ENCODE data around the gene TBC1D22A.
"Not testable (repeated sequence)": the region's sequence is repeated elsewhere in the genome, so short reads cannot be mapped to it uniquely, and the experiment has no call there.

The TBC1D22A gene

DNA sequence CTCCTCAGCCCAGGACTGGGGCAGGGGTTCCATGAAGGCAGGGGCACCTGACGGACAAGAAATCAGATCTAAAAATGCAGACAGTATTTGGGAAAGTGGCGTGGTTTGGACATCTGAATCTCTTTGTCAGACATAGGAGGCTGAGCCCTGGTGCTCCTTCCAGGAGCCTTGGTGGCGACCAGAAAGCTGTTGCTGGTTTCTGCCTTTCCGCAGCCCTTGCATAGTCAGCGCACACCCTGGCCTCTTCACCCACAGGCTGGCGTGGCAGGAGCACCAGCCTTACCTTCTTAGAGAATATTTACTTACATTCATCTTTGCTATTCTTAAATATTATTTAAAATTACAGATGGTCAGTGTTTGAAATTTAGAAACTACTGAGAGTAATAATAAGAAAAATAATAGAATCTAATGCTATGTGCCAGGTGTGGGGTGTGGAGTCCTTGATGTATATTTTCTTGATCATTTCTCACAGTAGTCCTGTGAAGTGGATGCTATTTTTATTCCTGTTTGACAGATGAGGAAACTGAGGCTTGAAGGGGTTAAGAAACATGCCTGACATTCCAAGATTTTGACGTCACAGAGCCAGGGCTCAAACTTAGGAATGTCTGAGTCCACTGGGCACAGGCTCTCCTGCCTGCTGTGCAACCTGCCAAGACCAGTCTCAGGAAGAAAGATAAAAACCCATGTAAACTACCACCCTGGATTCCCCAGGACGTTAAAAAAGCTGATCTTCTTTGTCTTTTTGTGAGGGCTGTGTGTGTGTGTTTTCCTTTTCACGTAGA, 51.6 kb downstream of the TBC1D22A start:
- no peak for DNase-seq

DNA sequence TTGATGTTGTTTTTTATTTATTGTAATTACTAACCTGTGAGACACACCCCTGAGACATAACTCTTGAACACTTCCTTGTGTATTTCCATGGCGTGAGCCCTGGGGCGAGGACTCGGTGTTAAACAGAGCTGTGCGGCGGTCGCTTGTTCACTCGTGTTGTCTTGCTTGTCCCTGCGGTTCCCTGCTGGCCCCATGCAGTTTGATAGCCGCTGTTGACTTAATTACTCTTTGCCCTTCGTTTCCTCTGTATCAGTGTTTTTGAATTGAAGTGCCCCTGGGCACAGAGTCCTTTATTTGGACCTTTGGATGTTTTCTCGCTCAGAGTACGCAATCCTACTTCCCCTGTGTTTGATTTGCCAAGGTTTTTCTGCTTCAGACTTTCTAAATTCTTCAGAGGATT, 52.7 kb downstream of the TBC1D22A start:
- DNase-seq, result no peak

DNA sequence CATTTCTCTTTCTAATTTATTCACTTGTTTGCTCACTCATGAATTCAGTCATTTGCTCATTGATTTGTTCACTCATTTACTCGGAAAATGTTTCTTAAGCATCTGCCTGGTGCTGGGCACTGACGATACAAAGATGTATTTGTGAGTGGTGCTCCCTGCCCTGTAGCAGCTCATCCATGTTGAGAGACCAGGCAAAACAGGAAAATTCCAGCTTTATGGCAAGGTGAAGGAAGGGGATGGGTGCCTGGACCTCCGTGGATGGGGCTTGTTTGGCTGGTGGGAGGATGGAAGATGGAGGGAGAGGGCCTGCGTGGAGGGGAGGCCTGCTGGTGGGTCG, 53.1 kb downstream of the TBC1D22A start:
- DNase-seq, result no peak

DNA sequence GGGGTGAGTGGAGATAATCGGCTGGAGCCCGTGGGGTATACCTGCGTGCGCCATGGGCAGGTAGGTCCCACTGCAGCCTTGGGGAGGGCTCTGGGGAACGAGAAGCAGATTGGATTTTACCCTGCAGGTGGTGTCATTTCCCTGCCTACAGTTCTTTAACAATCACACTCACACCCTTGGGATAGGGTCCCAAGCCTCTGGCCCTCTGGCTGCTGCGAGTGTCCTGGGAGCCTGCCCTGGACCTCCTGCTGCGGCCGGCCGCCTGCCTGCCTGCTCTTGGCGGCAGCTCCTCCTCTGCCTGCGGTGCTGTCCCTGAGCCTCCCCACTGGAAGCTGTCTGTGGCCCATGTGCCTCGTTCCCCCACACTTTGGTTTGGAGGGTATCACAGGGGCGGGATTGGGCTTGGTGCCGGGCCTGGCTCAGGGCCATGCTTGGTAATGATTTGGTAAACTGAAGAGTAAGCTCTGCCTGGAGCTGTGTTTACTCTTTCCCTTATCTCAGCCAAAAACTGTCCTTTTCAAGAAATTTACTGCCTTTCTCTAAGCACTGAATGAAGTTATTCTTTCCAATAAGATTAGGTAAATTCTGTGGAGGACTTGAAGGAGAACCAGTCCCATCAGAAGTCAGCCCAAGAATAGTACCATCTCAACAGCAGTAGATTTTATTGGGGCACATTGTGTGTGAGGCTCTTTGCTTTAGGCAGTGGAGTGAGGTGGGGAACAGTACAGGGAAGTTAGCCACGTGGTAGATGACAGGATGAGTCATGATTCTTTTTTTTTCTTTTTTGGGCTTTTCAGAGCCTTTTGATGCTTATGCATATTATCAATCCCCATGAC, 53.7 kb downstream of the TBC1D22A start:
- no peak for DNase-seq

DNA sequence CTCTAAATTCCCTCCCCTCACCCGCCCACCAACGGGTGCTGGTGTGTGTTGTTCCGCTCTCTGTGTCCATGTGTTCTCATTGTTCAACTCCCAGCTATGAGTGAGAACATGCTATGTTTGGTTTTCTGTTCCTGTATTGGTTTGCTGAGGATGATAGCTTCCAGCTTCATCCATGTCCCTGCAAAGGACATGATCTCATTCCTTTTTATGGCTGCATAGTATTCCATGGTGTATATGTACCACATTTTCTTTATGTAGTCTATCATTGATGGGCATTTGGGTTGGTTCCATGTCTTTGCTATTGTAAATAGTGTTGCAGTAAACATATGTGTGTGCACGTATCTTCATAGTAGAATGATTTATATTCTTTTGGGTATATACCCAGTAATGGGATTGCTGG, 54.9 kb downstream of the TBC1D22A start:
- DNase-seq, result not testable (repeated sequence)

DNA sequence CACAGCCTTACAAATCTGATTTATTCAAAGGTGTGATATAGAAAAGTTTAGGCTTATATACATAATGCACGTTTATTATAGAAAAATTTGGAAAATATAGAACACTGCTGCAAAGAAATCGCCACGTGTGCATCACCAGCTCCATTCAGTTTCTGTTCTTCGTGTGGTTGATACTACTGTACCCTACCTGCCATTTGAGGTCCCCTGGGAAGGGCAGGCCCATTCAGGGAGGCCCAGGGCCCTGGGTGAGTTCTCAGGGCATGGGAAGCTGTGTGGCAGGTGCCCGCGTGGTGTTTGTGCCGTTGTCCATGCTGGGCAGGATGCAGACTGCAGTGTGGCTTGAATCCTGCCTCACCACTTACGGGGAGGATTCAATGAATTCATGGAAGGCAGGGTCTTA, 60.8 kb downstream of the TBC1D22A start:
- no peak for DNase-seq

DNA sequence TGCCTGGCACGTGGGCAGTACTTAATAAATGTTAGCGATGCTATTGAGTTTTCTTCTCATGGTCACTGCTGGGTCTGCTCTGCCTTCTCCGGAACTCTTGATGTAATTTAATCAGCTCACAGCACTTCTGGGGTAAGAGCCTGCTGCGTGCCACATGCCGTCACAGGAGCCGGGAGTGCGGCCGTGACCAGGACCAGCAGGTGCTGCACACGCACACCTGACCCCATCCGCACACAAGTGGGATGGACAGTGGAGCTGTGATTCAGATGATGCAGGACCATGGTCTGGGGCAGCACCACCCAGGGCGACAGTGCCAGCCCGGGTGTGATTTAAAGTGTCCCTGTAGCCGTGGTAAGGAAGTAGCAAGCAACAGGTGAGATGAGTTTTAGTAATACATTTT, 61.2 kb downstream of the TBC1D22A start:
- DNase-seq, result no peak

DNA sequence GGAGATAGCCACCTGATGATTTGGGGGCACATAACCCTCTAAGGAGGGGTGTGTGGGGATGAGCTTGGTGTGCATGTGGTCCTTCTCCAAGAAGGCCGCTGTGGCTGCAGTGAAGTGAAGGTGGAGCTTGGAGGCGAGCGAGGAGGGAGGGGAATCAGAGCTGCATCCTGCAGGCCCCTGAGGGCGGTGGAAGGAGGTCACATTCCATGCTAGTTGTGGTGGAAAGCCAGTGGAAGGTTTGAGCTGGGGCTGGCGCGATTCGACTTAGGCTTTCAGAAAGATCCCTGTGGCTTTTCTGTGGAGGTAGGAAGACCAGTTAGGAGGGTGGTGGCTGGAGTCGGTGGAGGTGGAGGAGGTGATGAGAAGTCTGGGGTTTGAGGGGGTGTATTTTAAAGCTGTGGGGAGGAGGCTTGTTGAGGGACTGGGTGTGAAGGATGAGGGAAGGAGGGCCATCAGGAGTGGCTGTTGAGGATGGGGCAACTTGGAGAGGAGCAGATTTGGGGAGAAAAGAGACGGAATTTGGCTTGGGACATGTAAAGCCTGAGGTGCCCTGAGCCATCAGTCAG, 62.0 kb downstream of the TBC1D22A start:
- DNase-seq, result no peak

DNA sequence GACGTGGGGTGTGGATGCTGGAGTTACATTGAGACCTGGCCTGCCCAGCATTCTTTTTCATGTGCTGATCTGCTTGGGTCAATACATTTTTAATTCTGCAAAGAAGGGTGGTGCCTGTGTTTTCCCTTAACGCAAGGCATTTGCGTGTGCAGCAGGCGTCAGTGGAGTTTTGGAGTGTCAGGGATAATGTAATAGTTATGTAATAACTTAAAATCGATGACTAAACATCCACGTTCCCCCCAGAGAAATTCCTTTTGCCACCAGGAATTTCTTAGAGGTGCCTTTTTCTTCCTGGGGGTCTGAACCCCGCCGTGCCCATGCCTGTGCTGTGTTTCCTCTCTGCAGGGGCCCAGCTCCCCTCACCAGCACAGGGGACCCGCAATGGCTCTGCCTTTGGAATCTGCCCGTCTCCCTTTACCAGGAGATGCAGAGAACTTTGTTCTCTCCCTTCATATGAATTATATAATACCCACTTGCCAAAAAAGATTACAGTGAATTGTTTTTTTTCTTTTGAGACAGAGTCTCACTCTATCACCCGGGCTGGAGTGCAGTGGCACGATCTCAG, 62.6 kb downstream of the TBC1D22A start:
- no peak for DNase-seq

DNA sequence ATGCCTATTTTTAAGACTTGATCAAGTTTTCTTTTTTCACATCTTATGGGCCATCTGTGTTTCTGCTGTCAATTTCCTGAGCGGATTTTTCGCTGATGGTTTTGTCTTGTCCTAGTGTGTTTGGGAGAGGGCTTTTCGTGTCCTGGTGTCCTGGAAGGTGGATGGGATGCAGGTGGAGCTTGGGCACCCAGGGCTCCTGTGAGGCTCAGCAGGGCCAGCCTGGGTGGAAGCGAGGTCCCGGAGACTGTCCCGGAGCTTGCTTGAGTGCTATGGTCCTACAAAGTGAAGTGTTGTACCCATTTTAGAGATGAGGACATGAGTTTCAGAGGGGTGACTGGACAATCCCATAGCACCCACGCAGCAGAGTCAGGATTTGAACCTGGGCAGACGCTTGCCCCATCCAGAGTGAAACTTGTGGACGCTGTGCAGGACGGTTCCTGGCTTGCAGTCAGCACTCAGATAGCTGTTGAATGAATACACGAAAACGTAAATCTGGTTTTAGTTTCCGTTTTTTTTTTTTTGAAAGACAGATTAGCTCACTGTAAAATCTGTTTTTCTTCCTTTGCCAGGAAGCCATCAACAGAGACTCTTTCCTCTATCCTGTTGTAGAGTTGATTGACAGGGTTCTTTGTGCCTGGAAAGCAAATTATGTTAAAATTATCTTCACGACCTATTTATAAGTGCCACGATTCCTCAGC, 64.1 kb downstream of the TBC1D22A start:
- DNase-seq, result no peak

DNA sequence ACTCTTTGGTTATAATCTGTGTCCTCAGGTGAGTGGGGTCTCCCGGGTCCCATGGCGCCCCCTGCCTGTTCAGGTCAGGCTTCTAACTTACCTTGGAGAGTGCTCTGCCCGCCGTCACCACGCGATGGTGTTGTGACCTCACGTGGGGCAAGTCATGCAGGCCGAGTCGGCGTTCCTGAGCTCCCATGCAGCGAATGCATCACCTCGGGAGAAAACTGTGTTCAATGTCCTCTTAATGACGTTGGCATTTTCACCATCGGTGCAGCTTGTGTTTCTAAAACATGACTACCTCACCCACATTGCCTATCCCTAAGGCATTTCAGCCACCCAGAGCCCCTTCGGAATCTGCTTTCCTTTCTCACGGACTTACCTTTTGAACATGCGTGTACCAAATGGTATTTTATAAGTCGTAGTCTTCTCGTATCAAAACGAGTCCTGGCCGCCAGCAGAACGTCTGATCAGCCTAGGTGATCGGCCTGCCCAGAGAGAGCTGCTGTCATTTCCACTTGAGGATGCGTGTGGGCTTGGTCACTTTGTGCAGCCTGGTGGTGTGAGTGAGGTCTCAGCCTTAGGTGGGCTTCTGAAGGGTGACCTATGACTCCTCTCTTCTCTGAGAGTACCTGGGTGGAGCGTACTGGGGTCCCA, 64.8 kb downstream of the TBC1D22A start:
- DNase-seq, result no peak

DNA sequence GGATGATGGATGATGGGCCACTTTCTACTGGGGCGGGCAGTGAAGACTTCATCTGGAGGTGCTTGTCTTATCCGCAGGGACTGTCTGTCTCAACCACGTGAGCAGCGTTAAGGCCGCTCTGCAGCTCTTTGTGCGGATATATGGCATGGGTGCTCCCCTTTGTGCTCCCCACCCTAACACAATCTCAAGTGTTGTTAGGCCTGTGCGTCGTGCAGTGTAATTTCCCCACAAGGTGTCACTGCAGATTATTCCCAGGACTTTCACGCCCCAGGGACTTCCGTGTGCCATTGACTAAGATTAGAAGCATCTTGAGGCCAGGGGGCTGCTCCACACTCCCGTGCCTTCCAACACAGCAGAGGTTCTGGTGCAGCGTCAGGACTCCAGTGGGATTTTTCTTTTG, 65.3 kb downstream of the TBC1D22A start:
- DNase-seq, result no peak

DNA sequence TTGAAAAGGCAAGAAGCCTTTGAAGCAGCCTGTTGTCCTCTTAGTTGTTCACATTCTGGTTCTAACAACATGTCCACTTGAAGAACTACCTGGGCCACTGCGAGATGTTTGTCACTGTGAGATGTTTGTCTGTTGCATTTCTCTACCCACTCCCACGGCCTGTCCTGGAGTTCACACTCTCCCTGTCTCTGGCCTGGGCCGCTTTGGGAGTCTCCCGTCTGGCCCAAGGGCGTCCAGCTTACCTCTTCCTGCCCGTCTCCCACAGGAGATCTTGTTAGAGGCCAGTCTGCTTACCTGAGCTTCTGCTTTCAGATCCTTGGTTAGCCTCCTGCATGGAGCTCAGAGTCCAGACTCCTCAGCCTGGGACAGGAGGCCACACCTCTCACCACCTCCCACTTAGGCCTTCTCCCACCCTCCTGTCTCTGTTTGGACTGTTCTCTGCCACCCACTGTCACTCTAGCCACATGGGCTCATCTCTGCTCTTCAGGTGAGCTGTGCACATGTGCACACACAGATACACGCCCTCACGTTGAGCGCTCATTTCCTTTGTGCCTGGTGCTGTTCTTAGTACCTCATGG, 66.0 kb downstream of the TBC1D22A start:
- DNase-seq, result no peak

DNA sequence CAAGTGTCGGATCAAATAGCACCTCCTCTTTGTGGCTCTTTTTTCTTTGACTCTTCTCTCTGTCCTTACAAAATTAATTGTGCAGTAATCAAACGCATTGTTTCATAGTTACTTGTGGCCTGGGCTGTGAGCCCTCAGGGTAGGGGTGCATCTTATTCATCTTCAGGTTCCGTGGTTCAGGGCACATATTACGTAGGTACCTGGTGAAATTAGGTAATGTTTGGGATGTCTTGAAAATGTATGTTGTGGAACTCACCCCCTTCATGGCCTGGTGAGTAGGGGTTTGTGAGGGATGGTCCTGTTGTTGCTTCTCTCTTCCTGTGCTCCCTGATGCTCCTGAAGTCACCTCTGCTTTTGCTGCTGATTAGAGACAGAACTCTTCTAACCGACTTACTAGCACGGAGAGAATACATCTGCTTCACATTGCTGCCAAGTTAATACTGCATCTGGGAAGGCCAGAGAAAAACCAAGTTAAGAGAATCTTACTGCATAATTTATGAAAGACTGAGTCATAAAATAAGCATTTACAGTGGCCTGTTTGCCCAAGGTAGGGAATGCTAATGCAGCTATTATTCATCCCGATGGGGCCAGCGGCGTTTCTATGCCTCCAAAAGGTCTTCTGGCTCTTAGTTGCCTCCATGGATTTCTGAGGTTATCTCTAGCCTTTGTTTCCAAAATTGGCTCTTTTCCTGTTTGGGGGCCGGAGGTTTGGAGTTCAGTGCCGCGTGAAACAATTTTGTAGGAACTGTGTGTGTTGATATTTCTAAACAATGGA, 66.9 kb downstream of the TBC1D22A start:
- no peak for DNase-seq

DNA sequence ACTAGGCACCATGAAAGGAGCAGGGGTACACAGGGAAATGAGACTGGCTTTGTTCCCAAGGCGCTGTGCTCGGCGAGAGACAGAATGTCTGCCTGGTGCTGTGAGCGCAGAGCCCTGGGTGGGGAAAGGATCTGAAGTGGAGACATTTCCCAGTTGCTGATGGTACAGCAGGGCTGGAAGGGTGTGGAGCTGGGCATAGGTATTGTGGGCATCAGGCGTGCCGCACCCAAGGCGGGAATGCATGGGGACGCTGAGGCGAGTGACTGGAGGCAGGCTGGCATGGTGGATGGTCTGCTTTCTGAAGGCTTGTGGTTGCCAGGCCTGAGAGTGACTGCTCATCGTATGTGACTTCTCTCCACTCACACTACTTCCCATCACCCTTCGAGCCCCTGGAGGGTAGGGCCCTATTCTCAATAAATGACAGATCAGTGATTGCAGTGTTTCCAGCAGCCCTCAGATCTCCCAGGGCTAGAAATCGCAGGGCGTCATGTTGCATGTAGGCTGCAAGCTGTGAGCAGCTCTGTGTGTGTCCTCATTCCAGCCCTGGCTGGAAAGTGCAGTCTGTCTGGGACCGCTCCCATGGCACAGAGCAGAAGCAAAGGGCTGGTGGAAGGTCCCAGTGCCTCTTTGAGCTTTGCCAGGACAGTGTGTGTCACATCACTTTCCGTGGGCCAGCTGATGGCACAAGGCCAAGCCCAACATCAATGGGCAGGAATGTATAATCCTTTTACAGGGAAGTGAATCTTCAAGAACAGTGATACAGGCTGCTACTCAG, 67.7 kb downstream of the TBC1D22A start:
- no peak for DNase-seq

DNA sequence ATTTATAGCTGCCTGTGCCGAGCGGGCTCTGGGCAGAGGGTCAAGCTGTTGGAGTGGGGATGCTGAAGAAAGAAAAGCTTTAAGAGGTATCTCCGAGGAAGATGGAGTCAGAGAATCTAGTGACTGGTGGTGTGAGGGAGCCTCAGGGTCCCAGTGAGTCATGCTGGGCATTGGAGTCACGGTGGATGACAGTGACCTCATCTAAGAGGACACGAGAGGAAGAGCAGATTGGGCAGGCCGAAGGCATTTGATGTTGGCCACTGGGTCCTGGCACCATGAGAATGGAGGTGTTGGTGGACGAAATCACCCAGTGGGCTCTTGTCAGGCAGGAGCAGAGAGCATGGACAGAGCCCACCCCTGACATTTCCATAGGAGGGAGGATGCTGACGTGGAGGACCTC, 68.4 kb downstream of the TBC1D22A start:
- no peak for DNase-seq

DNA sequence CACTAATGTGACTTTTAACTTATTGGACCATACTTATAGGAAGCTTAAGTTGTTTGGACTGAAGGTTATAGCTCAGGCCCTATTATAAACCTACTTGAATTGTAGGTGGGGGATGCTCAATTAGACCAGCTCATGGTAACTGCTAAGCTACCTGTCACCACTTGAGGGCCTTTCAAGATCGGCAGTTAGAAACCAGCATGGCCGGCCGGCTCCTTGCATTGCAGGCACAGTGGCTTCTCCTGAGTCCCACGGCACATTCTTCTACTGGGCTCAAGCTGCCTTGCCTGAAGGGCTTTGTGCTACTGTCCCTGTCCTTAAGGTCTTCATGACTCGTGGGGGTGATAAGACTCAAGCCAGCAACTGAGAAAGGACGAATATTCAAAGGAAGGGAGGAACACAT, 70.8 kb downstream of the TBC1D22A start:
- DNase-seq, result no peak

DNA sequence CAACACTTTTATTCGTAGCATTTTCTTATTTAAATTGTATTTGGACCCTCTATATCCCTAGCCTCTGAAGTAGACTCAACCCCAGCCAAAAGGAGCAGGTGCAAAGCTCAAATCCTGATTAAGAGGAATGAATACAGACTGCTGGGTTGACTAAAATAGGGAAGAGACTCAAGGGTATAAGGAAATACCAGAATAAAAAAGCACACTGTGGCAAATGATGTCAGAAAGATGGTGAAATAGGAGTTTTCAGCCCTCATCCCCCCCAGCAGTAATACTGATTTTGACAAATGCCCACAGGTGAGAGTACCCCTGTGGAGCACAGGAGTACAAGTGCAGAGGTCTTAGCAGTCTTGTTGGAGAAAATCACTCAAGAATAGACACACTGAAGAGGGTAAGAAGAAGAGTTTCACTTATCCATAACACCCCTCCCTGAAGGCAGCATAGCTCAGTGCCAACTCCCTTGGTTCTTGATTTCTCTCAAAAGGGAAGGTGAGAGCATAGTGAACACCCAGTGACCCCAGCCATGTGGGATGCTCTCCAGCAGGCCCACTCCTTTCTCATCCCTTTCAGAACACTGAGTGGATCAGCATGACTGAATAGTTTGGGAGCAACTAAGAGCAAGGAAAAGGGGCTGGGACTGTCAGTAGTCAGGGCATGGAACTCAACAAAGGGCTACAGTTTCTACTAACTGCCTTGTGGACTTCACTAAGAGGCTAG, 71.7 kb downstream of the TBC1D22A start:
- no peak for DNase-seq

DNA sequence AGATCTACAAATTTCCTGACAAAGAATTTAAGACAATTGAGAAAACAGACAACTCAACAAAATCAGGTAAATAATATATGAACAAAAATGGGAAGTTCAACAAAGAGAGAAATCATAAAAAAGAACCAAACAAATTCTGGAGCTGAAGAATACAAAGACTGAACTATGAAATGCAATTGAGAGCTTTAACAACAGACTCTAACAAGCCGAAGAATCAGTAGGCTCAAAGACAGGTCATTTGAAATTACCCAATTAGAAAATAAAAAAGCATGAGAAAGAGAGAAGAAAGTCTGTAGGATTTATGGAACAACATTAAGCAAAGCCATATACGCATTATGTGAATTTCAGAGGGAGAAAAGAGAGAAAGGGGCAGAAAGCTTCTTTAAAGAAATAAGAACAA, 72.8 kb downstream of the TBC1D22A start:
- DNase-seq, result no peak

DNA sequence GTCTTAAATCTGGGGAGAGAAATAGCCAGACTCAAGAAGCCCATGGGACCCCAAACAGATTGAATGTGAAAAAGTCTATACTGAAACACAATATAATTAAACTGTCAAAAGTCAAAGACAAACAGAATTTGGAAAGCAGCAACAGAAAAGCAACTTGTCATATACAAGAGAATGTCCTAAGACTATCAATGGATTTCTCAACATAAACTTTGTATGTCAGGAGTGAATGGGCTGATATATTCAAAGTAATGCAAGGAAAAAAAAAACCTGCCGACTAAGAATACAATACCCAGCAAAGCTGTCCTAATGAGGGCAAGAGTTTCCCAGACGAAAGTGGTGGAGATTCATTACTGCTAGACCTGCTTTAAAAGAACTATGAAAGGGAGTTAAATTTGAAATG, 73.2 kb downstream of the TBC1D22A start:
- no peak for DNase-seq
